ENCODE data around the gene DHX32.
"Not testable (repeated sequence)": the region's sequence is repeated elsewhere in the genome, so short reads cannot be mapped to it uniquely, and the experiment has no call there.

Gene DHX32

GRCh38 chr10:125895130-125896087, 14.3 kb upstream of the DHX32 start:
- DNase-seq, result not testable (repeated sequence)

- DNase-seq, result not testable (repeated sequence)
Observed at GRCh38 chr10:125894176-125894575, 13.1 kb upstream of the DHX32 start.

GRCh38 chr10:125892402-125892801, 11.3 kb upstream of the DHX32 start:
- DNase-seq, result not testable (repeated sequence)

- not testable (repeated sequence) for DNase-seq
Observed at GRCh38 chr10:125889441-125889840, 8.3 kb upstream of the DHX32 start.

GRCh38 chr10:125886914-125887512, 5.9 kb upstream of the DHX32 start:
- no peak for DNase-seq

GRCh38 chr10:125883211-125883610, 2.1 kb upstream of the DHX32 start:
- no peak for DNase-seq

- no peak for DNase-seq
Observed at GRCh38 chr10:125882596-125882995, 1.5 kb upstream of the DHX32 start.

GRCh38 chr10:125880719-125881118, 373 bp downstream of the DHX32 start:
- DNase-seq, result no peak

- DNase-seq, result no peak
Observed at GRCh38 chr10:125878957-125879835, 1.9 kb downstream of the DHX32 start.

GRCh38 chr10:125871338-125871737, 9.8 kb downstream of the DHX32 start:
- DNase-seq, result no peak

GRCh38 chr10:125868372-125868975, 12.6 kb downstream of the DHX32 start:
- DNase-seq, result peak; percentile 55

GRCh38 chr10:125866421-125867029, 14.6 kb downstream of the DHX32 start:
- no peak for DNase-seq

GRCh38 chr10:125865120-125865519, 16.0 kb downstream of the DHX32 start:
- no peak for DNase-seq

- no peak for DNase-seq
Observed at GRCh38 chr10:125859128-125859817, 21.8 kb downstream of the DHX32 start.

GRCh38 chr10:125857185-125857760, 23.8 kb downstream of the DHX32 start:
- no peak for DNase-seq

GRCh38 chr10:125852487-125852886, 28.6 kb downstream of the DHX32 start:
- no peak for DNase-seq

GRCh38 chr10:125850766-125851731, 30.0 kb downstream of the DHX32 start:
- no peak for DNase-seq

GRCh38 chr10:125849448-125849847, 31.6 kb downstream of the DHX32 start:
- no peak for DNase-seq

- no peak for DNase-seq
Observed at GRCh38 chr10:125848857-125849256, 32.2 kb downstream of the DHX32 start.

GRCh38 chr10:125848371-125848770, 32.7 kb downstream of the DHX32 start:
- no peak for DNase-seq
